Measurements from ENCODE around the gene TMEM38A.
"Not testable (repeated sequence)": the region's sequence is repeated elsewhere in the genome, so short reads cannot be mapped to it uniquely, and the experiment has no call there.

The TMEM38A gene

DNA sequence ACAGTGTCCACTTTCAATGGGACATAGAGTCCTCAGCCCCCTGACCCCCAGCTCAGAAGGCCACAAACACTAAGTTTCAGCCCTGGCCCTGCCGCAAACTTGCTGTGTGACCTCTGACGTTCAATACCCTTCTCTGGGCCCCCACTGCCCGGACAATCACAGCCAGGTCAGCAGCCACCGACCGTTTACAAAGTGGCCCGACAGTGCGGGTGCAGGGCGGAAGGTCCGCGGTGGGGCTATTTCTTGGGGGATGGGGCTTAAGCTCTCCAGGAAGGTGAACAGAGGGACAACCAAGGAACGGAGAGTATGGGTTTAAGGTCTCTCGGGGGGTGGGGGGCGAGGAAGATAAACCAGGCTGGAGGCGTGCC lies 1.5 kb upstream of the TMEM38A start:
- TF ChIP-seq, protein P1, sequence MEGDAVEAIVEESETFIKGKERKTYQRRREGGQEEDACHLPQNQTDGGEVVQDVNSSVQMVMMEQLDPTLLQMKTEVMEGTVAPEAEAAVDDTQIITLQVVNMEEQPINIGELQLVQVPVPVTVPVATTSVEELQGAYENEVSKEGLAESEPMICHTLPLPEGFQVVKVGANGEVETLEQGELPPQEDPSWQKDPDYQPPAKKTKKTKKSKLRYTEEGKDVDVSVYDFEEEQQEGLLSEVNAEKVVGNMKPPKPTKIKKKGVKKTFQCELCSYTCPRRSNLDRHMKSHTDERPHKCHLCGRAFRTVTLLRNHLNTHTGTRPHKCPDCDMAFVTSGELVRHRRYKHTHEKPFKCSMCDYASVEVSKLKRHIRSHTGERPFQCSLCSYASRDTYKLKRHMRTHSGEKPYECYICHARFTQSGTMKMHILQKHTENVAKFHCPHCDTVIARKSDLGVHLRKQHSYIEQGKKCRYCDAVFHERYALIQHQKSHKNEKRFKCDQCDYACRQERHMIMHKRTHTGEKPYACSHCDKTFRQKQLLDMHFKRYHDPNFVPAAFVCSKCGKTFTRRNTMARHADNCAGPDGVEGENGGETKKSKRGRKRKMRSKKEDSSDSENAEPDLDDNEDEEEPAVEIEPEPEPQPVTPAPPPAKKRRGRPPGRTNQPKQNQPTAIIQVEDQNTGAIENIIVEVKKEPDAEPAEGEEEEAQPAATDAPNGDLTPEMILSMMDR (IDR thresholded peaks at IDR 0.05; ENCODE audit: poor library complexity, severe bottlenecking), result no peak
- H3K27ac ChIP-seq (ENCODE audit: poor library complexity, severe bottlenecking), result peak overlapping the region; percentile 63
- H3K4me1 ChIP-seq (ENCODE audit: insufficient read depth, poor library complexity, severe bottlenecking), result no peaks in the 10 kb centered on the region
- ATAC-seq (ENCODE audit: low read depth) (no peak), DNase-seq (ENCODE audit: low spot score) (no peak)
- peak overlapping the region; percentile 69 for H3K4me3 ChIP-seq (ENCODE audit: severe bottlenecking)
- no peaks in the 10 kb centered on the region for H3K27me3 ChIP-seq (ENCODE audit: insufficient read depth, poor library complexity, severe bottlenecking)
- H3K9me3 ChIP-seq (ENCODE audit: severe bottlenecking), result no peaks in the 10 kb centered on the region
- H3K36me3 ChIP-seq (ENCODE audit: low read depth), result peaks cover 41% of the 10 kb centered on the region

GRCh38 chr19:16659832-16660708 lies 869 bp upstream of the TMEM38A start, which contains the start of gene SMIM7:
SMIM7 (minus strand) TSS chr19:16660144; CDS start chr19:16660110, 34 bp downstream.
- peaks cover 34% of the 10 kb centered on the region for H3K36me3 ChIP-seq (ENCODE audit: low read depth)
- no peaks in the 10 kb centered on the region for H3K9me3 ChIP-seq (ENCODE audit: severe bottlenecking)
- H3K4me3 ChIP-seq (ENCODE audit: severe bottlenecking), result peak within 1 kb of the TSS; percentile 69
- TF ChIP-seq, protein P1 (IDR thresholded peaks at IDR 0.05; ENCODE audit: poor library complexity, severe bottlenecking), result peak; percentile 54
- H3K27ac ChIP-seq (ENCODE audit: poor library complexity, severe bottlenecking), result peak within 1 kb of the TSS; percentile 63
- ATAC-seq (ENCODE audit: low read depth) (peak; percentile 98), DNase-seq (ENCODE audit: low spot score) (peak; percentile 98)
- H3K4me1 ChIP-seq (ENCODE audit: insufficient read depth, poor library complexity, severe bottlenecking), result no peaks in the 10 kb centered on the region
- H3K27me3 ChIP-seq (ENCODE audit: insufficient read depth, poor library complexity, severe bottlenecking), result no peaks in the 10 kb centered on the region

- no peaks in the 10 kb centered on the region for H3K9me3 ChIP-seq (ENCODE audit: severe bottlenecking)
- H3K27me3 ChIP-seq (ENCODE audit: insufficient read depth, poor library complexity, severe bottlenecking), result no peaks in the 10 kb centered on the region
- H3K27ac ChIP-seq (ENCODE audit: poor library complexity, severe bottlenecking), result peak overlapping the region; percentile 63
- TF ChIP-seq, protein P1 (IDR thresholded peaks at IDR 0.05; ENCODE audit: poor library complexity, severe bottlenecking), result no peak
- H3K4me1 ChIP-seq (ENCODE audit: insufficient read depth, poor library complexity, severe bottlenecking), result no peaks in the 10 kb centered on the region
- peak overlapping the region; percentile 69 for H3K4me3 ChIP-seq (ENCODE audit: severe bottlenecking)
- no peak for DNase-seq (ENCODE audit: low spot score)
- ATAC-seq (ENCODE audit: low read depth), result no peak
- H3K36me3 ChIP-seq (ENCODE audit: low read depth), result peaks cover 22% of the 10 kb centered on the region
These were observed 618 bp downstream of the TMEM38A start for GRCh38 chr19:16661480-16662034.

DNA sequence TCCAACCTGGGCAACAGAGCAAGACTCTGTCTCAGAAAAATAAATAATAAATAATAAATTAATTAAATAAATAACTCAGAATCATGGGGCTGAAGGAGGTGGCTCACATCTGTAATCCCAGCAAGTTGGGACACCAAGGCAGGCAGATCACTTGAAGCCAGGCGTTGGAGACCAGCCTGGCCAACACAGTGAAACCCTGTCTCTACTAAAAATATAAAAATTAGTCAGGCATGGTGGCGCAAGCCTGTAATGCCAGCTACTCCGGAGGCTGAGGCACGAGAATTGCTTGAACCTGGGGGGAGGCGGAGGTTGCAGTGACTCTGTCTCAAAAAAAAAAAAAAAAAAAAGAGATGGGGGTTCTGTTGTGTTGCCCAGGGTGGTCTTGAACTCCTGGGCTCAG lies 7.2 kb downstream of the TMEM38A start:
- H3K9me3 ChIP-seq (ENCODE audit: severe bottlenecking), result no peaks in the 10 kb centered on the region
- DNase-seq (ENCODE audit: low spot score) (no peak), ATAC-seq (ENCODE audit: low read depth) (no peak)
- no peaks in the 10 kb centered on the region for H3K27me3 ChIP-seq (ENCODE audit: insufficient read depth, poor library complexity, severe bottlenecking)
- TF ChIP-seq, protein P1 (IDR thresholded peaks at IDR 0.05; ENCODE audit: poor library complexity, severe bottlenecking), result no peak
- H3K27ac ChIP-seq (ENCODE audit: poor library complexity, severe bottlenecking), result no peak overlapping the region
- H3K4me3 ChIP-seq (ENCODE audit: severe bottlenecking), result no peak overlapping the region
- no peaks in the 10 kb centered on the region for H3K36me3 ChIP-seq (ENCODE audit: low read depth)
- H3K4me1 ChIP-seq (ENCODE audit: insufficient read depth, poor library complexity, severe bottlenecking), result no peaks in the 10 kb centered on the region

GRCh38 chr19:16668702-16669101 lies 7.8 kb downstream of the TMEM38A start:
- not testable (repeated sequence) for H3K27me3 ChIP-seq (ENCODE audit: insufficient read depth, poor library complexity, severe bottlenecking); DNase-seq (ENCODE audit: low spot score); H3K36me3 ChIP-seq (ENCODE audit: low read depth); H3K9me3 ChIP-seq (ENCODE audit: severe bottlenecking); H3K4me3 ChIP-seq (ENCODE audit: severe bottlenecking); ATAC-seq (ENCODE audit: low read depth); H3K4me1 ChIP-seq (ENCODE audit: insufficient read depth, poor library complexity, severe bottlenecking); H3K27ac ChIP-seq (ENCODE audit: poor library complexity, severe bottlenecking)
